ENCODE measurements around the gene NADSYN1. TPM values are rescaled to one million over a fixed set of nuclear protein-coding genes. Genes with fewer than 3 reads are reported as not detected.
A peak's percentile ranks its signal among the peaks of the same experiment; 100 is the strongest.

Gene NADSYN1
- total RNA-seq, 1 experiment from 2014 or later, result 91.3 TPM

GRCh38 chr11:71450939-71451338, 2.1 kb upstream of the NADSYN1 start:
- no peak overlapping the region for H3K27ac Mint-ChIP-seq (ENCODE audit: unreplicated experiment)
- intact Hi-C loops (cut with micrococcal nuclease; ENCODE audit: unreplicated experiment), result loop anchor here (5.0 kb wide), 1 partner anchor 199 kb away; the partner anchor contains the start of gene SHANK2
- Histone ChIP-seq H3K9me3 (no peaks in the 10 kb centered on the region), H3K4me1 (peaks cover 29% of the 10 kb centered on the region), H3K36me3 (ENCODE audit: control insufficient read depth, insufficient read depth, low read length) (peaks cover 1% of the 10 kb centered on the region; the same call in 1 of the 2 replicates), H3K27me3 (replicated peaks; ENCODE audit: control insufficient read depth, insufficient read depth, low read length) (no peaks in the 10 kb centered on the region), H3K4me3 (ENCODE audit: low read depth, low read length) (no peak overlapping the region)
- no peak for DNase-seq
- ChIA-PET CTCF (no interaction called here), POLR2A (no interaction called here)
- no peaks in the 10 kb centered on the region for H3K27me3 Mint-ChIP-seq (ENCODE audit: insufficient read depth, unreplicated experiment)
- H3K4me3 Mint-ChIP-seq (ENCODE audit: unreplicated experiment), result no peak overlapping the region
- no peaks in the 10 kb centered on the region for H3K9me3 Mint-ChIP-seq (ENCODE audit: unreplicated experiment)
- TF ChIP-seq CTCF (IDR thresholded peaks at IDR 0.05; ENCODE audit: insufficient read depth in 1 of 2, low read depth in 1 of 2, low read length in 1 of 2, severe bottlenecking in 1 of 2, unreplicated experiment in 1 of 2), result no peak
- BruUV-seq (replicated peaks), result no TSS peak
- H3K4me1 Mint-ChIP-seq (ENCODE audit: low read depth, unreplicated experiment), result peaks cover 41% of the 10 kb centered on the region
- H3K36me3 Mint-ChIP-seq (ENCODE audit: insufficient read depth, unreplicated experiment), result peaks cover 63% of the 10 kb centered on the region

- Mint-ChIP-seq H3K27ac (ENCODE audit: unreplicated experiment) (peak overlapping the region; percentile 76), H3K9me3 (ENCODE audit: unreplicated experiment) (no peaks in the 10 kb centered on the region), H3K4me3 (ENCODE audit: unreplicated experiment) (peak overlapping the region; percentile 85), H3K27me3 (ENCODE audit: insufficient read depth, unreplicated experiment) (no peaks in the 10 kb centered on the region), H3K36me3 (ENCODE audit: insufficient read depth, unreplicated experiment) (peaks cover 63% of the 10 kb centered on the region), H3K4me1 (ENCODE audit: low read depth, unreplicated experiment) (peaks cover 34% of the 10 kb centered on the region)
- DNase-seq, result peak; percentile 55 to 58
- peaks cover 24% of the 10 kb centered on the region for H3K4me1 ChIP-seq
- intact Hi-C loops (cut with micrococcal nuclease; ENCODE audit: unreplicated experiment), result loop anchor here (2.0 to 5.0 kb wide), 3 partner anchors 29 to 199 kb away; partner anchors contain the start of gene SHANK2
- H3K9me3 ChIP-seq, result no peaks in the 10 kb centered on the region
- H3K27me3 ChIP-seq (replicated peaks; ENCODE audit: control insufficient read depth, insufficient read depth, low read length), result no peaks in the 10 kb centered on the region
- peaks cover 3% of the 10 kb centered on the region; the same call in 1 of the 2 replicates for H3K36me3 ChIP-seq (ENCODE audit: control insufficient read depth, insufficient read depth, low read length)
- ChIA-PET POLR2A (no interaction called here), CTCF (interaction anchor here (0.6 to 1.4 kb wide), 3 partner anchors 78 to 112 kb away, joined by 3 to 19 read pairs (median 12); no protein-coding TSS in a partner anchor)
- no TSS peak for BruUV-seq (replicated peaks)
- H3K4me3 ChIP-seq (ENCODE audit: low read depth, low read length), result no peak overlapping the region
- TF ChIP-seq CTCF (IDR thresholded peaks at IDR 0.05; ENCODE audit: insufficient read depth in 1 of 2, low read depth in 1 of 2, low read length in 1 of 2, severe bottlenecking in 1 of 2, unreplicated experiment in 1 of 2), result no peak
These were observed 1.3 kb upstream of the NADSYN1 start for GRCh38 chr11:71451596-71452198.

GRCh38 chr11:71452199-71453036, 585 bp upstream of the NADSYN1 start:
- peak overlapping the region; percentile 72 for H3K4me3 ChIP-seq (ENCODE audit: low read depth, low read length)
- H3K36me3 Mint-ChIP-seq (ENCODE audit: insufficient read depth, unreplicated experiment), result peaks cover 63% of the 10 kb centered on the region
- H3K27ac Mint-ChIP-seq (ENCODE audit: unreplicated experiment), result peak overlapping the region; percentile 76
- CTCF ChIA-PET, result interaction anchor here (0.5 to 1.4 kb wide), 17 partner anchors 11 to 854 kb away, joined by 3 to 19 read pairs (median 5); no protein-coding TSS in a partner anchor
- no peaks in the 10 kb centered on the region for H3K27me3 Mint-ChIP-seq (ENCODE audit: insufficient read depth, unreplicated experiment)
- H3K4me1 ChIP-seq, result peaks cover 19% of the 10 kb centered on the region
- H3K4me3 Mint-ChIP-seq (ENCODE audit: unreplicated experiment), result peak overlapping the region; percentile 85
- BruUV-seq (replicated peaks), result no TSS peak
- H3K4me1 Mint-ChIP-seq (ENCODE audit: low read depth, unreplicated experiment), result peaks cover 29% of the 10 kb centered on the region
- no peaks in the 10 kb centered on the region for H3K9me3 Mint-ChIP-seq (ENCODE audit: unreplicated experiment)
- H3K27me3 ChIP-seq (replicated peaks; ENCODE audit: control insufficient read depth, insufficient read depth, low read length), result no peaks in the 10 kb centered on the region
- peak in 1 of 2 experiments; percentile 22 for DNase-seq
- no peaks in the 10 kb centered on the region for H3K9me3 ChIP-seq
- peaks cover 4% of the 10 kb centered on the region; the same call in 1 of the 2 replicates for H3K36me3 ChIP-seq (ENCODE audit: control insufficient read depth, insufficient read depth, low read length)
- POLR2A ChIA-PET, result interaction anchor here (0.6 to 1.6 kb wide), 26 partner anchors 9 to 1191 kb away, joined by 3 to 13 read pairs (median 5); partner anchors contain the start of genes ANAPC15, RNF121, SHANK2 and XNDC1N
- TF ChIP-seq CTCF (IDR thresholded peaks at IDR 0.05; ENCODE audit: insufficient read depth in 1 of 2, low read depth in 1 of 2, low read length in 1 of 2, severe bottlenecking in 1 of 2, unreplicated experiment in 1 of 2), result no peak
- intact Hi-C loops (cut with micrococcal nuclease; ENCODE audit: unreplicated experiment), result loop anchor here (1.0 to 5.0 kb wide), 4 partner anchors 18 to 200 kb away; partner anchors contain the start of gene SHANK2

All from Caco-2 (cell line).